GM12878 (cell line): Measurements from ENCODE around the gene SLMAP. TPM values are rescaled to one million over a fixed set of nuclear protein-coding genes. Genes with fewer than 3 reads are reported as not detected.
A peak's percentile ranks its signal among the peaks of the same experiment; 100 is the strongest.

Source experiments
- CEBPZ ChIP-seq: fragments of 150-350 bp; IDR thresholded peaks from 2 replicates; pipeline ENCODE4 v1.6.1; 2016; ENCODE audit warnings: low read depth, low read length
- CHD2 ChIP-seq: IDR thresholded peaks from 2 replicates; pipeline ENCODE4 v1.6.1; 2011; ENCODE audit warnings: low read depth, low read length, improper control_type of control experiment, borderline replicate concordance
- KDM1A ChIP-seq: fragments of 200-600 bp; sonication (generic); IDR thresholded peaks from 2 replicates; pipeline ENCODE4 v1.6.1; 2016; ENCODE audit warnings: borderline replicate concordance
- NFXL1 ChIP-seq: fragments of 450-650 bp; IDR thresholded peaks from 2 replicates; pipeline ENCODE4 v1.6.1; 2017; ENCODE audit warnings: antibody characterized with exemption, mild to moderate bottlenecking, borderline replicate concordance
- NFYA ChIP-seq: IDR thresholded peaks from 2 replicates; pipeline ENCODE4 v1.6.1; 2011; ENCODE audit warnings: low read depth, mild to moderate bottlenecking, low read length, improper control_type of control experiment, borderline replicate concordance
- PKNOX1 ChIP-seq: fragments of 450-650 bp; IDR thresholded peaks from 2 replicates; pipeline ENCODE4 v1.6.1; 2016; ENCODE audit warnings: mild to moderate bottlenecking
- POLR2AphosphoS5 ChIP-seq: IDR thresholded peaks from 2 replicates; pipeline ENCODE4 v1.6.1; 2011; ENCODE audit warnings: mild to moderate bottlenecking, low read length, inconsistent platforms
- RAD51 ChIP-seq: fragments of 450-650 bp; IDR thresholded peaks from 2 replicates; pipeline ENCODE4 v1.6.1; 2016; ENCODE audit warnings: moderate library complexity, mild to moderate bottlenecking, inconsistent platforms
- RCOR1 ChIP-seq: conservative IDR thresholded peaks from 2 replicates; pipeline ENCODE4 v1.6.1; 2012; ENCODE audit warnings: low read depth, low read length, improper control_type of control experiment
- REST ChIP-seq: IDR thresholded peaks from 2 replicates; pipeline ENCODE4 v1.6.1; 2012; ENCODE audit warnings: mild to moderate bottlenecking, low read depth, low read length
- SREBF2 ChIP-seq: IDR thresholded peaks from 2 replicates; pipeline ENCODE4 v1.6.1; 2012; ENCODE audit warnings: mild to moderate bottlenecking, low read length
- SUZ12 ChIP-seq: fragments of 200-600 bp; sonication (generic); IDR thresholded peaks from one replicate; pipeline ENCODE4 v1.6.1; 2018; ENCODE audit warnings: antibody characterized with exemption, mild to moderate bottlenecking; ENCODE audit not compliant: unreplicated experiment
- TCF7 ChIP-seq: IDR thresholded peaks from 2 replicates; pipeline ENCODE4 v1.6.1; 2014; ENCODE audit warnings: antibody characterized with exemption, borderline replicate concordance
- USF1 ChIP-seq: IDR thresholded peaks from 2 replicates; pipeline ENCODE4 v1.6.1; 2011; ENCODE audit warnings: borderline replicate concordance, low read depth, mild to moderate bottlenecking, moderate library complexity, mixed read lengths, low read length; ENCODE audit not compliant: insufficient read depth; ENCODE audit errors: extremely low read length
- ZBTB4 ChIP-seq: fragments of 450-650 bp; formaldehyde crosslinking; IDR thresholded peaks from 2 replicates; pipeline ENCODE4 v1.4.0; 2022; ENCODE audit warnings: mild to moderate bottlenecking, moderate library complexity
- ZNF384 ChIP-seq: IDR thresholded peaks from 2 replicates; pipeline ENCODE4 v1.6.1; 2012; ENCODE audit warnings: low read depth, mild to moderate bottlenecking, low read length, improper control_type of control experiment, borderline replicate concordance
- polyA plus RNA-seq, 11 experiments: library from polyadenylated mRNA; depleted of rRNA in 4 of 11; unstranded in 6 of 11; stranded (reverse) in 5 of 11; fragments of >200 nt; fragmentation: Nextera tagmentation in 4 of 11; fragmentation: Illumina TruSeq in 1 of 11; extraction: Ambion mirVana in 4 of 11; extraction: Trizol in 1 of 11; gene quantifications; 1 replicate in 1 of 11; 2 replicates in 10 of 11; pipeline versions ENCODE4 v1.2.1 to v1.2.3, GENCODE V29; 2011 to 2016; ENCODE audit warnings: inconsistent platforms in 2 of 11, missing spikeins in 2 of 11, low read depth in 1 of 11
- total RNA-seq, 4 experiments: library from RNA; depleted of rRNA in 3 of 4; stranded (reverse); fragments of >200 nt in 3 of 4; fragmentation: Illumina TruSeq in 1 of 4; extraction: Trizol in 1 of 4; gene quantifications; 2 replicates each; pipeline versions ENCODE4 v1.2.1 to v1.2.3, GENCODE V29; 2013 to 2021

SLMAP gene
- total and polyA plus RNA-seq, 10 of the 15 experiments (the other 5 are each of a cell fraction or from before 2014, with no cell fraction given): 8.3 to 43.8 (median 26.4) TPM

- TF ChIP-seq ZBTB4 (CRISPR knock-in tag) (no peak), SUZ12 (no peak), NFYA (no peak), POLR2AphosphoS5 (peak; percentile 82), TCF7 (no peak; the same call in 1 of the 2 replicates), USF1 (peak; percentile 95), CEBPZ (no peak), KDM1A (no peak), PKNOX1 (no peak), RAD51 (peak; percentile 96), CHD2 (peak; percentile 59; the same call in 1 of the 2 replicates), REST (peak; percentile 47; the same call in 1 of the 2 replicates), NFXL1 (no peak), RCOR1 (peak; percentile 89; the same call in 1 of the 2 replicates), SREBF2 (no peak), ZNF384 (no peak)
Measured at GRCh38 chr3:57755741-57756527, at the start of gene SLMAP (continued).
